CD4-positive, alpha-beta T cell treated with Interleukin-6 for 4 hours (primary cell): ENCODE results near the gene MTG1.

Experiments used
- DNase-seq: peaks from one replicate; pipeline ENCODE4 v3.0.0-alpha.2; 2020; ENCODE audit warnings: mixed read lengths

The MTG1 gene

DNA sequence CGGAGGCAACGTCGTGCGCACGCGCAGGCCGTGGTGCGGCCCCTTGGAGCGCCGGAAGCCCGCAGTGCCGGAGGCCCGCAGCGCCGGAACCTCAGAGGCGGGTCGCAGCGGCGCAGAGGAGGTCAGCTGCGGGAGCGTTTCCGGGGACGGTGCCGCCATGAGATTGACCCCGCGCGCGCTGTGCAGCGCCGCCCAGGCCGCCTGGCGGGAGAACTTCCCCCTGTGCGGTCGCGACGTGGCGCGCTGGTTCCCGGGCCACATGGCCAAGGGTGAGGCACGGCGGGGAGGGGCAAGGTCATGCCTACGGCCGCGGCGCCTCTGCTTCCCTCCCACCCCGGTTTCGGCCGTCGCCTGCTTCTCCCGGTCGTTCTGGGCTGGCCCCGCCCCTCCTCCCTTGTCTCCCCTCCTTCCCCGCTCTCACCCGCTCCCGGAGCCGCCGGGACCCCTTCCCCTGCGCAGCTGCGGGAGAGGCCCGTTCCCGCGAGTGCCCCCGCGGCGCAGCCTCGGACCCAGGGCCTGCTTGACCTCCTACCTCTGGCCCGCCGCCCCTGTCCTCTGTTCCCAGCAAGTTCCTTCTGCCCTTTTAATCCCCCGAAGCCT lies at the start of gene MTG1:
MTG1 (plus strand) TSS at position 94 of the 600 bp plus-strand sequence; CDS start at position 158, 64 bp downstream.
- peak; percentile 96 for DNase-seq

- DNase-seq = no peak
Observed at GRCh38 chr10:133344236-133344635, 49.7 kb upstream of the MTG1 start.

GRCh38 chr10:133346413-133346812 lies 47.5 kb upstream of the MTG1 start:
- DNase-seq = no peak

DNA sequence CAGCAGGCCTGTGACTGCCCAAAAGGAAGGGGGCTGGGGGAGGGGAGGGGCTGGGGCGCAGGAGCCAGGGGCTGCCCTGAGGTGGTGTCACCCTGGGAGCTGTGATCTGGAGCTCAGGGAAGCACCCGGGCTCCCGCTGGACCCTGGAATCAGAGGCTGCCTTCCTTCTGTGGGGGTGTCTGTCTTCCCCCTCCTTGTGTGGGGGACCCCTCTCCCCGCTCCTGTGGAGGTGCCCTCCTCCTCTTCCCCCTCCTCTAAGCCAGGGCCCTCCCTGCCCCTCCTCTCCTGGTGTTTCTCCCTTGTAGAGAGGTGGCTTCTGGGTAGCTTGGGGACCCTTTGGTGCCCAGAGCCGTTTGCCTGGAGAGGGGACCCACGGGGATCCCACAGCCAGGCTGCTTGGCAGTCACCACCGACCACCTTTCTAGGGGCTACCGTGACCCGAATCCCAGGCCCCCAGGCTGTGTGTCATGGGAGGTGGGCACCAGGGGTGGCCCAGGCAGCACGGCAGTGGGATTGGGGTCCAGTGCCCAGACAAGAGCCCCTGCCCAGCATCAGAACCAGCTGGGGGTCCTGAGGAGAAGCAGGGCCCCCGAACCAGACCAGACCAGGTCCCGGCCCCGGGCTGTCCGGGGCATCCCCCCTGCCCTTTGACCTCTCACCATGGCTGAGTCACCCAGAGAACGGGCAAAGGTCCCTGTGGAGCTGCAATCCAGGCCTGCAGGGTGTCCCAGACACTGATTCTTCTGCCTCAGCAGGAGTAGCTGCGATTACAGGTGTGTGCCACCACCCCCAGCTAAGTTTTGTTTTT lies 46.0 kb upstream of the MTG1 start:
- no peak for DNase-seq

DNA sequence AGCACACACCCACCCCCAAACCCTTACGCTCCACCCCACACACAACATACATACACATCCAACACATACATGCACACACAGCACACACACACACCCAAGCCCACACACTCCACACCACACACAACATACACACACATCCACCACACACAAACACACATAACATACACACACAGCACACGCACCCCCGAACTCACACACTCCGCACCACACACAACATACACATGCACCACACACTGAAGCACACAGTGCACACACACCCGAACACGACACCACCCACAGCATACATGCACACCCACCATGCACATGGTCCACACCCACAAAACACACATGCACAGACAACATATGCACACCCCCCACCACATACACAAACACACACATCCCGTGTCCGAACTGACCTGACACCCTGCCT lies 44.8 kb upstream of the MTG1 start:
- DNase-seq = no peak

- no peak for DNase-seq
Observed at GRCh38 chr10:133349577-133350011, 44.4 kb upstream of the MTG1 start.

DNA sequence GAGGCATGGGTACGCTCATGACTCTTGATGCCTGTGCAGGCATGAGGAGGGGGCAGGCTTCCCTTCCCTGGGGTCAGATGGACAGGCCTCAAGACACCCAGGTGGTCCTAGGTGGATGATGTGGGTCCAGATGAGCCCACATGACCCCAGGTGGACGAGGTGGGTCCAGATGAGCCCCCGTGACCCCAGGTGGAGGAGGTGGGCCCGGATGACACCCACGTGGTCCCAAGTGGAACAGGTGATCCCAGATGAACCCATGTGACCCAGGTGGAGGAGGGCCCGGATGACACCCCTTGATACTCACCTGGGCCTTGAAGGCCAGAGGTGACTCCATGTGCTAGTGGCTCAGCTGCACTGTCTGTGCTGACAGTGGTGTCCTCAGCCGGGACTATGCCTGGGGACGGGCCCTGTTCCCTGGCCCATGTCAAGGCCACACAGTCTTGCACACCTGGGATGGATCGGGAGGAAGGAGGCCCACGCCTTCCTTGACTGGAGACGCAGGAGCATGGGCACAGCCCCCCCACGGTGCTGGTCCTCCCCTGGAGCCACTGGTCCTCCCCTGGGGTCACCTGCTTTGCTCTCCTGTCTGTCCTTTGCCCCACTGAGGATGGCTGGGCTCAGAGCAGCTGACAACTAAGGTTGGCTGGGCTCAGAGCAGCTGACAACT lies 43.5 kb upstream of the MTG1 start:
- no peak for DNase-seq

DNA sequence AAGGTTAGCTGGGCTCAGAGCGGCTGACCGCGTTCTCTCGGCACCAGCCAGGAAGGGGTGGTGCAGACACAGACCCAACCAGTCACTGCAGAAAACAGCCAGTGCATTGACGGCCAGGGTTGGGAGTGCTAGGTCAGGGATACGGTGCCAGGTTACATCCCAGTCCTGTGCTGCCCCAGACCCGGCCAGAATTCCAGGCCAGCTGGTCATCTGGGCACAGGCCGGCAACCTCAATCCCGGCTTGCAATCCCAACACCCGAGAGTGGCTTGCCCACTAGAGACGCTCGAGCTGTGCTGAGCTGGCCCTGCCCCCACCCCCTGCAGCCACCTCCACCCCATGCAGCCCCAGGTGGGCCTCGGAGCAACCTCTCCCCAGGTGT lies 43.0 kb upstream of the MTG1 start:
- DNase-seq = no peak

DNA sequence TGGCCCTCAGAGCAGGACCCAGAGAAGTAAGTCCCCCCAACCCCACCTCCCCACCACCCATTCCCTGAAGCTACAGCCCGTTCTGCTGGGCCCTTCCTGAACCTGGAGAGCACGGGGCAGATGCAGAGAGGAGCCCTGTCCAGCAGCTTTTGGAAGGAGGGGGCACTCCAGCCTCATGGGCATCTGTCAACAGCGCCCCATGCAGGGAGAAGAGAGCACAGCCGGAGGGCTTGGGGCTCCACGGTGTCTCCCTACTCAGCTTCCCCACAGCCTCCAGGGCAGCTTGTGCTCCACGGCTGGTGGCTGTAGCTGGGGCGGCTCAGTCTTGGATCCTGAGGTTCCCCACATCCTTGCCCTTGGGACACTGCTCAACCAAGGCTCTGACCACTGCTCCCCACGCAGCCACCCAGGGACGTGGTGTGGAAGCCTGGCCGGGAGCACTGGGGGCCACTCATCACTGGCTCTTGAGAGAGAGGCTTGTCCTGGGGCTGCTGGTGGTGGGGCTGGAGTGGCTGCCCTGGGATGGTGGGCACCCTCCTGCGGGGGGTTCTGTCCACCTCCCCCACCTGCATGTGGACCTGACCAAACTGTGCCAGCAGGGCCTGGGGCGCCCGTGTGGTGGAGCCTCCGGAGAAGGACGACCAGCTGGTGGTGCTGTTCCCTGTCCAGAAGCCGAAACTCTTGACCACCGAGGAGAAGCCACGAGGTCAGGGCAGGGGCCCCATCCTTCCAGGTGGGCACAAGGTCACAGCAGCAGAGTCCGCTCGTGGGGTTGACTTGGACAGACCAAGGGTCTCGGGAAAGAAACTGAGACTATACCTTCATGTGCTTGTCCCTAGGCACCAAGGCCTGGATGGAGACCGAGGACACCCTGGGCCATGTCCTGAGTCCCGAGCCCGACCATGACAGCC lies 42.3 kb upstream of the MTG1 start:
- no peak for DNase-seq

- no peak for DNase-seq
Observed at GRCh38 chr10:133353202-133353959, 40.6 kb upstream of the MTG1 start.

- DNase-seq = no peak
Observed at GRCh38 chr10:133353988-133354605, 39.9 kb upstream of the MTG1 start.

- no peak for DNase-seq
Observed at GRCh38 chr10:133354672-133355240, 39.2 kb upstream of the MTG1 start.

DNA sequence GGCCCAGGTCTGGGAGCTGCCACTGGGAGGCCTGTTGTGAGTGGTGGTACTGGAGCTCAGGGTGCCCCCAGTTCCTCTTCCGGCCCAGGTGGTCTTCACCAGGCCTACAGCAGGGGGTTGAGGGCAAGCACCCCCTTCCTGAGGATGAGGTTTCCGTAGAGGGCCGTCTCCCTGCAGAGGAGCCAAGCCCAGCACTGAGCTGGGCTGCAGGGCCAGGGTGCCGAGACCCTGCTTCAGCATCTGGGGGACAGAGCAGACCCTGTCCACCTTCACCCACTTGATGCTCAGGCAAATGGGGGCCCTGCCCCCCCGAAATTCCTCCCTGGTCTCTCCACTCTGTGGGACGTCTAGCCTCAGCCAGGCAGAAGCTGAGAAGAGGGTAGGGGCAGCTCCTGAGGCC lies 38.7 kb upstream of the MTG1 start:
- DNase-seq = no peak

DNA sequence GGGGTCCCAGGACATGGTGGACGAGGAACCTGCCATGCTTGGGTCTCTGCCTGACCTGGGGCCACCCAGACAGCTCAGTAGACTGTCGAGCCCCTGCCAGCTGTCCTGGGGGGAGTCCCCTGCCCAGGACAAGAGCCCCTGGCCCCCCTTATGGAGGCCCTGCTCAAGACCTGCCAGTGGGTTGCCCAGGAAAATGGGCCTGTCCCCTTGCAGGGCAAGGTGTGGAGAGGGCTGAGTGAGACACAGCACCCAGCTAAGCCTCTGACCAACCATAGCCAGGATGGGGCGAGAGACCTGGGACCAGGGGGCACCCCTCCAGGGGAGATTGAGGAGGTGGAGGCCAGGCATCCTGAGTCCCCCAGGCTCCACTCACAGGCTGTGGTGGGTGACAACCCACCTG lies 38.0 kb upstream of the MTG1 start:
- DNase-seq = no peak

GRCh38 chr10:133356549-133357284 lies 37.2 kb upstream of the MTG1 start:
- no peak for DNase-seq

DNA sequence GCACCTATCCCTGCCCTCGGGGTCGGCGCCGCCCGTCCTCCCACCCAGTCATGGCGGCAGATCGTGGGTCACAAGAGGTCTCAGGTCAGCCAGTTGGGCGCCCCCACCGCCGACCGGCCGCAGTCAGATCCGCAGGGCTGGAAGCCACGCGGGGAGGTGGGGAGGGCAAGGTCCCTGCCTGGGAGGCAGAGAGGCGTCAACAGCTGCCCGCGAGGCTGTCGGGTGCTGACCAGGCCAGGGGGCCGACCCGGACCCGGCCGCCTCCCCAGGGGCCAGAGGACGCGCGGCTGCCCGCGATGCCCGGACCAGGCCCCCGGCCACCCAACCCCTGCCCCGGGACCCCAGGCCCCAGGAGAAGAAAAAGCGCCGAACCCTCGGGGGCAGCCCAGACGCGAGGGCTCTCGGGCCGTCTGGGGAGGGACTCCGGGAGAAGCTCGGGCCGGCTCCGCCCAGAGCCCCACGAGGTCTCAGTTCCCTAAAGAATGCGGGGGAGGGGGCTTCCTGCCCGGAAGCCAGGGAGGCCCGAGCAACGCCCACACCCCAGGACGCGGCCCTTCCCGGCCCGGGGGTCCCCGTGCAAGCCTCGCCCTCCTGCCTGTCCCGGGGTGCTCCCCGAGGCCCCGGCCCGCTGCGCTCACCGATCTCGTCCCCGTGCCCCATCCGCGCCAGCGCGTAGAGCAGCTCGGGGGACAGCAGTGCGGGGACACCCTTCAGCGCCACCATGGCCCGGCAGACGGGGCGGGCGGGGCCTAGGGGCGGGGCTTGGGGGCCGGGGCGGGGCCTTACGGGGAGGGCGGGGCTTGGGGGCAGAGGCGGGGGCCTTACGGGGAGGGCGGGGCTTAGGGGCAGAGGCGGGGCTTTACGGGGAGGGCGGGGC lies 36.4 kb upstream of the MTG1 start, which contains the start of gene FUOM:
FUOM (minus strand) TSS at position 735 of the 877 bp plus-strand sequence; CDS start at position 723, 12 bp downstream.
- peak; percentile 70 for DNase-seq

DNA sequence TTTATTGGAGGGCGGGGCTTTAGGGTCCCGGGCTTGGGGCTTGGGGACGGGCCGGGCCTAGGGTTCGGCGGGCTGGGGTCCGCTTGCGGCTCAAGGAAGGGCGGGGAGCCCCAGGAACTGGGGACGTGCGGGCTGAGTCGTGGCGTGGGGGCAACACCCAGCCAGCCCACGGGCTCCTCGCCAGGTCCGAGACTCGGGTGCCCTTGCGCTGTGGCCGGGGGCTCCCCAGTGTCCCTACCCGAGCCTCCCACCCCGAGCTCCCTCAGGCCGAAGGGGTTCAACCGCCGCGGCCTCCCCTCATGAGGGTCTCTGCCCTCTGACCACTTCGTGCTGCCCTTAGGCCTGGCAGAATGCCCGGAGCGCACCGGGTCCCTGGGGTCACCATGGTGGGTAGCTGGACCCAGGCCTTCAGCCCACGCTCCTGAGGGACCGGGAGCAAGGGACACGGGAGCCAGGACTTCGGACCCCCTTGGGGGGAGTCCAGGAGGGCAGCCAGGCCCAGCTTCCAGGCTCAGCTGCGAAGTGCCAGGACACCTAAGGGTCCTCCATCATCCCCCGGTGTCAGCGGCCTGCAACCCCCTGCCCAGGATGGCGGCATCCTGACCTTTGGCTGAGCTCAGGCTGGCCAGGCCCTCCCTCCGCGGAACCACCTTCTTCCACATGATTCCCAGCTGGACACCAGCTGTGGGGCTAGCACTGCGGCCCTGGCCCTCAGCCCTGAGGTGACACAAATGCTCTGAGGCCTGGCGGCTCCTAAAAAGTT lies 35.6 kb upstream of the MTG1 start:
- no peak for DNase-seq

- DNase-seq = no peak
Observed at GRCh38 chr10:133358925-133359310, 35.0 kb upstream of the MTG1 start.

DNA sequence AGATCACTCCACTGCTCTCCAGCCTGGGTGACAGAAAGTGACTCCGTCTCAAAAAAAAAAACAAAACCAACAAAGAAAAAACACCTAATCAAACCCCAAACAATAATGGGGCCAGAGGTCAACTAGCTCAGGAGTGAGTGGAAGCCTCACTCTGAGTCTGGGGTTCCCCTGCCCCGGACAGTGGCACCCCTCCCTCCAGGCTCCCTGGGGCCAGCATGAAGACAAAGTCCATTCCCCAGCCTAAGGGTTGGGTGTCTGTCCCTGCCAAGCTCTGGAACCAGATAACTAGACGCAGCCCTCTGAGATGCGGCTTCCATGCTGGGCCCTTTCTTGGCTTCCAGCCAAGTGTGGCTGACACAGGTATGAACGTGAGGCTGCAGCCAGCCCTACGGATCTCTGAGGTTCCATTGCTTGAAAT lies 34.4 kb upstream of the MTG1 start:
- DNase-seq = peak; percentile 58
